Vagina (tissue), 2 donors: Measurements from ENCODE around the gene PIGK.

Experiments used
- CTCF ChIP-seq, 3 experiments: fragments of 450-650 bp in 2 of 3; fragments of 200-600 bp in 1 of 3; sonication (generic) in 1 of 3; IDR thresholded peaks; one replicate each; pipeline ENCODE4 v1.5.1; 2017 to 2019; ENCODE audit warnings: antibody characterized with exemption in 3 of 3, mild to moderate bottlenecking in 2 of 3, moderate library complexity in 2 of 3
- POLR2A ChIP-seq, 2 donors: fragments of 450-650 bp; IDR thresholded peaks; one replicate each; pipeline ENCODE4 v1.6.1; 2017; ENCODE audit warnings: antibody characterized with exemption in 2 of 2, mild to moderate bottlenecking in 2 of 2, moderate library complexity in 2 of 2
- POLR2AphosphoS5 ChIP-seq, 2 donors: sonication (generic); formaldehyde crosslinking; IDR thresholded peaks; one replicate each; pipeline ENCODE4 v1.9.0; 2017; ENCODE audit warnings: antibody characterized with exemption in 2 of 2, mild to moderate bottlenecking in 2 of 2, low read depth in 1 of 2; ENCODE audit not compliant: insufficient read depth in 1 of 2

- TF ChIP-seq POLR2AphosphoS5 (IDR thresholded peaks at IDR 0.05; ENCODE audit: insufficient read depth in 1 of 2, low read depth in 1 of 2) (no peak), CTCF (IDR thresholded peaks at IDR 0.05) (no peak), POLR2A (IDR thresholded peaks at IDR 0.05) (no peak)
These were observed 178.4 kb downstream of the PIGK start for GRCh38 chr1:77040826-77041225.
